Caco-2 (cell line): ENCODE measurements around the gene MBD5. TPM values are rescaled to one million over a fixed set of nuclear protein-coding genes. Genes with fewer than 3 reads are reported as not detected.

Experiments
- BruUV-seq: library from RNA; stranded (reverse); fragments of 400-500 nt; replicated peaks from 2 replicates; lab custom pipeline; 2021; lab: Mats Ljungman, UMichigan
- CTCF ChIA-PET: fragments of 300-600 bp; sonication (Branson Sonifier 250); formaldehyde crosslinking; loops from one replicate; lab custom pipeline; 2022; ENCODE audit warnings: antibody characterized with exemption; lab: Charles Lee
- POLR2A ChIA-PET: fragments of 300-600 bp; sonication (Branson Sonifier 250); formaldehyde crosslinking; loops from one replicate; lab custom pipeline; 2022; ENCODE audit warnings: antibody characterized with exemption; lab: Charles Lee
- DNase-seq, 2 experiments: peaks; one replicate each; pipeline versions ENCODE4 v3.0.0 to v3.0.0-alpha.2; 2020 to 2022
- H3K27me3 ChIP-seq: replicated peaks from 2 replicates; pipeline ENCODE4 v1.6.0; 2011; ENCODE audit warnings: low read length; ENCODE audit not compliant: control insufficient read depth, insufficient read depth
- H3K36me3 ChIP-seq: 2 replicates; pipeline ENCODE4 v1.5.1; 2011; ENCODE audit warnings: low read length; ENCODE audit not compliant: control insufficient read depth, insufficient read depth
- H3K4me1 ChIP-seq: fragments of 250-450 bp; sonication (Bioruptor Pico); 2 replicates; pipeline ENCODE4 v1.5.1; 2020; ENCODE audit warnings: mild to moderate bottlenecking
- H3K4me3 ChIP-seq: 2 replicates; pipeline ENCODE4 v1.5.1; 2011; ENCODE audit warnings: low read depth, mild to moderate bottlenecking, control low read depth, low read length
- H3K9me3 ChIP-seq: fragments of 250-450 bp; sonication (Bioruptor Pico); 2 replicates; pipeline ENCODE4 v1.5.1; 2020; ENCODE audit warnings: mild to moderate bottlenecking, moderate library complexity
- H3K27ac Mint-ChIP-seq: one replicate; pipeline ENCODE4 v1.8.0; 2022; ENCODE audit warnings: mixed read lengths; ENCODE audit not compliant: unreplicated experiment
- H3K27me3 Mint-ChIP-seq: one replicate; pipeline ENCODE4 v1.8.0; 2022; ENCODE audit warnings: mixed read lengths; ENCODE audit not compliant: insufficient read depth, unreplicated experiment
- H3K36me3 Mint-ChIP-seq: one replicate; pipeline ENCODE4 v1.8.0; 2022; ENCODE audit warnings: mild to moderate bottlenecking, mixed read lengths; ENCODE audit not compliant: insufficient read depth, unreplicated experiment
- H3K4me1 Mint-ChIP-seq: one replicate; pipeline ENCODE4 v1.8.0; 2022; ENCODE audit warnings: low read depth, mixed read lengths; ENCODE audit not compliant: unreplicated experiment
- H3K4me3 Mint-ChIP-seq: one replicate; pipeline ENCODE4 v1.8.0; 2022; ENCODE audit warnings: mild to moderate bottlenecking, moderate library complexity, mixed read lengths; ENCODE audit not compliant: unreplicated experiment
- H3K9me3 Mint-ChIP-seq: one replicate; pipeline ENCODE4 v1.8.0; 2022; ENCODE audit warnings: mixed read lengths; ENCODE audit not compliant: unreplicated experiment
- CTCF ChIP-seq, 2 experiments: fragments of 200-600 bp in 1 of 2; IDR thresholded peaks; 1 replicate in 1 of 2; 2 replicates in 1 of 2; pipeline versions ENCODE4 v1.5.1 to v1.8.0; 2011 to 2022; ENCODE audit warnings: antibody characterized with exemption in 1 of 2, control low read depth in 1 of 2, inconsistent platforms in 1 of 2, low read depth in 1 of 2, low read length in 1 of 2, mild to moderate bottlenecking in 1 of 2, moderate library complexity in 1 of 2; ENCODE audit not compliant: insufficient read depth in 1 of 2, severe bottlenecking in 1 of 2, unreplicated experiment in 1 of 2
- intact Hi-C: fragments of 100-400 bp; cut with micrococcal nuclease; formaldehyde crosslinking; loops from one replicate; pipeline ENCODE4 v1.10.0; 2022; ENCODE audit not compliant: unreplicated experiment
- total RNA-seq: library from RNA; stranded (reverse); gene quantifications from 2 replicates; pipeline ENCODE4 v1.2.3, GENCODE V29; 2022

The MBD5 gene
- total RNA-seq, 1 experiment from 2014 or later: 23.7 TPM

- intact Hi-C loops: no loop called here
- H3K9me3 ChIP-seq: no peaks in the 10 kb centered on the region
- 0 out of 2 replicates have a peak, but pooled peaks cover 13% of the 10 kb centered on the region for H3K4me1 ChIP-seq
- Mint-ChIP-seq H3K4me1 (peaks cover 8% of the 10 kb centered on the region), H3K36me3 (no peaks in the 10 kb centered on the region), H3K9me3 (no peaks in the 10 kb centered on the region), H3K4me3 (no peak overlapping the region), H3K27me3 (no peaks in the 10 kb centered on the region), H3K27ac (peak overlapping the region; percentile 24)
- no peak for TF ChIP-seq CTCF (IDR thresholded peaks at IDR 0.05; ENCODE audit: insufficient read depth in 1 of 2, low read depth in 1 of 2, low read length in 1 of 2, severe bottlenecking in 1 of 2, unreplicated experiment in 1 of 2)
- CTCF ChIA-PET: no interaction called here
- DNase-seq: no peak
- BruUV-seq: no TSS peak
- POLR2A ChIA-PET: no interaction called here
- no peaks in the 10 kb centered on the region for H3K36me3 ChIP-seq
- no peak overlapping the region for H3K4me3 ChIP-seq
- H3K27me3 ChIP-seq: no peaks in the 10 kb centered on the region
Measured at GRCh38 chr2:148048475-148049221, 27.8 kb downstream of the MBD5 start.

- intact Hi-C loops: no loop called here
- no TSS peak for BruUV-seq
- Histone ChIP-seq H3K27me3 (no peaks in the 10 kb centered on the region), H3K4me1 (0 out of 2 replicates have a peak, but pooled peaks cover 13% of the 10 kb centered on the region), H3K9me3 (no peaks in the 10 kb centered on the region), H3K36me3 (no peaks in the 10 kb centered on the region), H3K4me3 (no peak overlapping the region)
- CTCF ChIA-PET: no interaction called here
- peaks cover 8% of the 10 kb centered on the region for H3K4me1 Mint-ChIP-seq
- H3K4me3 Mint-ChIP-seq: no peak overlapping the region
- H3K27ac Mint-ChIP-seq: no peak overlapping the region
- no peak for TF ChIP-seq CTCF (IDR thresholded peaks at IDR 0.05; ENCODE audit: insufficient read depth in 1 of 2, low read depth in 1 of 2, low read length in 1 of 2, severe bottlenecking in 1 of 2, unreplicated experiment in 1 of 2)
- H3K36me3 Mint-ChIP-seq: no peaks in the 10 kb centered on the region
- no peaks in the 10 kb centered on the region for H3K27me3 Mint-ChIP-seq
- no peak for DNase-seq
- POLR2A ChIA-PET: no interaction called here
- H3K9me3 Mint-ChIP-seq: no peaks in the 10 kb centered on the region
Measured at GRCh38 chr2:148049284-148049683, 28.4 kb downstream of the MBD5 start.

- no peak overlapping the region for H3K27ac Mint-ChIP-seq
- peaks cover 8% of the 10 kb centered on the region for H3K4me1 Mint-ChIP-seq
- H3K36me3 Mint-ChIP-seq: no peaks in the 10 kb centered on the region
- no peaks in the 10 kb centered on the region for H3K27me3 Mint-ChIP-seq
- H3K27me3 ChIP-seq: no peaks in the 10 kb centered on the region
- POLR2A ChIA-PET: no interaction called here
- H3K4me3 ChIP-seq: no peak overlapping the region
- H3K4me3 Mint-ChIP-seq: no peak overlapping the region
- no peak for TF ChIP-seq CTCF (IDR thresholded peaks at IDR 0.05; ENCODE audit: insufficient read depth in 1 of 2, low read depth in 1 of 2, low read length in 1 of 2, severe bottlenecking in 1 of 2, unreplicated experiment in 1 of 2)
- H3K9me3 ChIP-seq: no peaks in the 10 kb centered on the region
- no peaks in the 10 kb centered on the region for H3K36me3 ChIP-seq
- H3K9me3 Mint-ChIP-seq: no peaks in the 10 kb centered on the region
- CTCF ChIA-PET: no interaction called here
- 0 out of 2 replicates have a peak, but pooled peaks cover 10% of the 10 kb centered on the region for H3K4me1 ChIP-seq
- DNase-seq: no peak
- no TSS peak for BruUV-seq
- intact Hi-C loops: no loop called here
Measured at GRCh38 chr2:148052687-148053086, 31.8 kb downstream of the MBD5 start.
